ENCODE results near the gene MYL12B. TPM values are rescaled to one million over a fixed set of nuclear protein-coding genes. Genes with fewer than 3 reads are reported as not detected.
A peak's percentile ranks its signal among the peaks of the same experiment; 100 is the strongest.

MYL12B gene
- total RNA-seq, 6 experiments from 2014 or later: 113 to 281 (median 185) TPM

DNA sequence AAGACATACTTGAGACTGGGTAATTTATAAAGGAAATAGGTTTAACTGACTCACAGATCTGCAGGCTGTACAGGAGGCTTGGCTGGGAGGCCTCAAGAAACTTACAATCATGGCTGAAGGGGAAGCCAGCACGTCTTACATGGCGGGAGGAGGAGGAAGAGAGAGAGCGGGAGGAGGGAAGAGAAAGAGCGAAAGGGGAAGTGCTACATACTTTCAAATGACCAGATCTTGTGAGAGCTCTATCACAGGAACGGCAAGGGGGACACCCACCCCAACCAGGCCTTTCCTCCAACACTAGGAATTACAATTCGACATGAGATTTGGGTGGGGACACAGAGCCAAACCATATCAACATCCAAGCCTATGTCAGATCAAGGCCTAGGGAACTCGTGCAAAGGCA lies 24.2 kb downstream of the MYL12B start:
- ATAC-seq (no peak), DNase-seq (no peak)
- no peaks in the 10 kb centered on the region for H3K9me3 ChIP-seq
- no peaks in the 10 kb centered on the region for H3K4me1 ChIP-seq
- no peak for TF ChIP-seq POLR2A (IDR thresholded peaks at IDR 0.05)
- TF ChIP-seq, protein P1, sequence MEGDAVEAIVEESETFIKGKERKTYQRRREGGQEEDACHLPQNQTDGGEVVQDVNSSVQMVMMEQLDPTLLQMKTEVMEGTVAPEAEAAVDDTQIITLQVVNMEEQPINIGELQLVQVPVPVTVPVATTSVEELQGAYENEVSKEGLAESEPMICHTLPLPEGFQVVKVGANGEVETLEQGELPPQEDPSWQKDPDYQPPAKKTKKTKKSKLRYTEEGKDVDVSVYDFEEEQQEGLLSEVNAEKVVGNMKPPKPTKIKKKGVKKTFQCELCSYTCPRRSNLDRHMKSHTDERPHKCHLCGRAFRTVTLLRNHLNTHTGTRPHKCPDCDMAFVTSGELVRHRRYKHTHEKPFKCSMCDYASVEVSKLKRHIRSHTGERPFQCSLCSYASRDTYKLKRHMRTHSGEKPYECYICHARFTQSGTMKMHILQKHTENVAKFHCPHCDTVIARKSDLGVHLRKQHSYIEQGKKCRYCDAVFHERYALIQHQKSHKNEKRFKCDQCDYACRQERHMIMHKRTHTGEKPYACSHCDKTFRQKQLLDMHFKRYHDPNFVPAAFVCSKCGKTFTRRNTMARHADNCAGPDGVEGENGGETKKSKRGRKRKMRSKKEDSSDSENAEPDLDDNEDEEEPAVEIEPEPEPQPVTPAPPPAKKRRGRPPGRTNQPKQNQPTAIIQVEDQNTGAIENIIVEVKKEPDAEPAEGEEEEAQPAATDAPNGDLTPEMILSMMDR (IDR thresholded peaks at IDR 0.05): no peak
- H3K27me3 ChIP-seq: no peaks in the 10 kb centered on the region
- H3K27ac ChIP-seq: no peak overlapping the region
- H3K4me3 ChIP-seq: no peak overlapping the region
- 83% methylated on average over 7 of the region's 7 CpGs for WGBS (ENCODE audit: insufficient coverage, low coverage, low lambda C conversion rate, missing lambda C conversion rate)
- H3K36me3 ChIP-seq: no peaks in the 10 kb centered on the region
- intact Hi-C loops (cut with DNase I): loop anchor here in 1 of 2 donors (10.0 kb wide), 2 partner anchors 299 to 379 kb away; no protein-coding TSS in a partner anchor

DNA sequence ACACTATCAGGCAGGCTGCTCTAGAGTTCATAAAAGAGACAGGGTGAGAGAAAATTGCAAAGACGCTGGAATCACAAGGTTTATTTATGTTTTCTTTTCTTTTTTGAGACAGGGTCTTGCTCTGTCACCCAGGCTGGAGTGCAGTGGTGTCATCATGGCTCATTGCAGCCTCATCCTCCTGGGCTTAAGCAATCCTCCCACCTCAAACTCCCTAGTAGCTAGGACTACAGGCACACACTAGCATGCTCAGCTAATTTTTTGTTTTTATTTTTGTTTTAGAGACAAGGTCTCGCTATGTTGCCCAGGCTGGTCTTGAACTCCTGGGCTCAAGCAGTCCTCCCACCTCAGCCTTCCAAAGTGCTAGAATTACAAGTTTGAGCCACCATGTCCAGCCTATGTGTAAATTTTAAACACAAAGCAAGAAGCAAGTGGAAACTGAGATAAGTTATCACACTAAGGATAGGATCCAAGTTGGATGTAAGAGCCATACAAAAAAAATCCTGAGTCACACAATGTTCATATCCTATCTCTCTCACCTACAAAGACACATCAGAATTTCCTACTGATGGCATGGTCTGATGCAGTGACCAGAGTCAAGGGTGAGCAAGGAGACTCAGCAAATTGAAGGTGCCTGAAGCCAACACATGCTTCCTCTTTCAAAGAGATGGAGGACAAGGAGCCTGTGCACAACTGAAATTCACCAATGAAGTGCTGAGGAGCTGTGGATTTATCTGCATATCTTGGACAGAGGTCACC lies 31.4 kb downstream of the MYL12B start:
- Histone ChIP-seq H3K27me3 (no peaks in the 10 kb centered on the region), H3K9me3 (no peaks in the 10 kb centered on the region), H3K36me3 (no peaks in the 10 kb centered on the region), H3K4me1 (peaks cover 0 to 5% (median 0%) of the 10 kb centered on the region in 4 donors), H3K4me3 (no peak overlapping the region), H3K27ac (no peak overlapping the region)
- DNase-seq (no peak), ATAC-seq (no peak)
- 94% methylated on average over 2 of the region's 2 CpGs for WGBS (ENCODE audit: insufficient coverage, low coverage, low lambda C conversion rate, missing lambda C conversion rate)
- TF ChIP-seq, protein P1 (IDR thresholded peaks at IDR 0.05): no peak
- TF ChIP-seq POLR2A (IDR thresholded peaks at IDR 0.05): no peak
- intact Hi-C loops (cut with DNase I): loop anchor here in 1 of 2 donors (10.0 kb wide), 1 partner anchor 381 kb away; no protein-coding TSS in a partner anchor

DNA sequence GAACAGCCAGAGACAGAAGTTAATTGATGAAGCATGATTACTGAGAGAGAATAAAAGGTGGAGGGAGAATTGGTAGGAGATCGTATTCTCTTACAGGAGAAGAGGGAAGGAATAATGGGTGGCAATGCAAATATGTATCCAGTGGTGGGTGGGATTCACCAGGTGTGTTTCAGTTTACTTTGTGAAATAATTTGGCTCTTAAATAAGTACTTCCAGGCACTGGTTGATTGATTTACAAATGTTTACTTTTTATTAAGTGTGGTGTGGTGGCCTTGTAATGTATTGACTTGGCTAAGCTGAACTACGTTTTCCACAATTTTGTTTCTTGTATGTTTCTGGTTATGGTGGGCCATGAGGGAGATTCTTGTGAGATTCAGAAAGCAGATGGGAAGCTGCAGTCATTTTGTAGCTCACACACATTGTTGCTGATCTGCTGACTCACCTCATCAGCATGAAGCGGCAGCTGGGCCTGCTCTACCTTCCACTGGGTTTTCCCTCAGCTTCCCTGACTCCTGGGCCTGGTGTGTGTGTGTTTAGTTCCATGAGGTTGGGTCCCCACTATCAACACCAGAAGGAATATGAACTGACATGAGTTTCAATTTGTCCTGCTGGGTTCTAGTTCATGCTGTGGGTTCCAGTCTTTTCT lies 32.6 kb downstream of the MYL12B start:
- Histone ChIP-seq H3K4me3 (no peak overlapping the region), H3K27me3 (no peaks in the 10 kb centered on the region), H3K4me1 (peaks cover 0 to 5% (median 0%) of the 10 kb centered on the region in 4 donors), H3K9me3 (no peaks in the 10 kb centered on the region), H3K36me3 (no peaks in the 10 kb centered on the region), H3K27ac (no peak overlapping the region)
- TF ChIP-seq, protein P1 (IDR thresholded peaks at IDR 0.05): no peak
- TF ChIP-seq POLR2A (IDR thresholded peaks at IDR 0.05): no peak
- 68% methylated on average over 3 of the region's 3 CpGs for WGBS (ENCODE audit: insufficient coverage, low coverage, low lambda C conversion rate, missing lambda C conversion rate)
- ATAC-seq (no peak), DNase-seq (no peak)
- intact Hi-C loops (cut with DNase I): loop anchor here in 1 of 2 donors (10.0 kb wide), 1 partner anchor 380 kb away; no protein-coding TSS in a partner anchor

DNA sequence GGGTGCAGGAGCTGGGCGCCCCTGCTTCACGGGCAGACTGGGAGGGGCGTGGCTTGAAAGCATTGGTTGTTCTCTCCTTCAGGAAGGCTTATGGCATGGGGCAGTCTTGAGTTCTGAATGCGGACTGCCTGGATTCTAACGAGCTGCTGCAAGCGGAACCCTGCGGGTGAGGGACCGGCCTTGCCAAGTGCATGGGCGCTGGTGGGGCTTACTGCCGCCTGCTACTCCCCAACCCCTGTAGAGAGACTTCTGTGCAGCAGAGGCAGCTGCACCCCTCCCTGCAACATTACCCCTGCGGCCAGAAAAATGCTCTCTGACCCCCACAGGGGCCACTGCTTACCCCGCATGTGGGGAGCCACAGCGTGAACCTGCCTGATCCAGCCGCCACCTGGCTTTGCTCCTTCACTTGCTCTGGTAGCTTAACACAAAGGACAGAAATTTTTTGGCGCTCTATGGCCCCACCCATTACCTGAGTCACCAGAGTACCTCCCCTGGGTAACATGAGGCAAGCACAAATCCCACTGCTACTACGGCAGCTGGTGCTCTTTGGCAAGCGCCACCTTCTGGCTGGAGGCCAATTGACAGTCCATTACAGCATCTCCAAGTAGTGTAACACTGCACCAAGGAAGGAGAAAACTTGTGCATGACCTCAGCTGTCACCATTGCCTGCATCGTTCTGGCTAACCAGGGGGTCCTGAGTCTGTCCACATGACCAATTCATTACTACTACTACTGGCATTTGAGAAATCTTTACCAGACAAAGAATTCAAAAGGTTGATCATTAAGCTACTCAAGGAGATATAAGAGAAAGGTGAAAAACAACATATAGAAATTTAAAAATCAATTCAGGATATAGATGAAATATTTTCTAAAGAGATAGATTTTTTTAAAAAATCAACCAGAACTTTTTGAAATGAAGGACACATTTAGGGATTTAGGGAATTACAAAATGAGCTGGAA lies 35.4 kb downstream of the MYL12B start:
- peak; percentile 94 to 98 (median 95) for ATAC-seq
- H3K4me3 ChIP-seq: peak overlapping the region; percentile 49 to 76 (median 65)

More for the DNA sequence above, 35.4 kb downstream of the MYL12B start:
- H3K27me3 ChIP-seq: no peaks in the 10 kb centered on the region
- H3K9me3 ChIP-seq: no peaks in the 10 kb centered on the region
- H3K4me1 ChIP-seq: peaks cover 0 to 5% (median 0%) of the 10 kb centered on the region in 4 donors
- intact Hi-C loops (cut with DNase I): loop anchor here in 1 of 2 donors (10.0 kb wide), 1 partner anchor 377 kb away; no protein-coding TSS in a partner anchor
- H3K27ac ChIP-seq: peak overlapping the region in 1 of 3 donors; percentile 42
- peak; percentile 90 to 91 (median 91) for DNase-seq
- peak; percentile 39 for TF ChIP-seq POLR2A (IDR thresholded peaks at IDR 0.05)
- TF ChIP-seq, protein P1 (IDR thresholded peaks at IDR 0.05): peak; percentile 13 to 64 (median 42)
- 2% methylated on average over 7 of the region's 18 CpGs for WGBS (ENCODE audit: insufficient coverage, low coverage, low lambda C conversion rate, missing lambda C conversion rate)
- no peaks in the 10 kb centered on the region for H3K36me3 ChIP-seq

Data from right lobe of liver (tissue), 6 donors.